HepG2 (cell line): ENCODE measurements around the gene PSD4. TPM values are rescaled to one million over a fixed set of nuclear protein-coding genes. Genes with fewer than 3 reads are reported as not detected.

Experiments
- AHDC1 ChIP-seq: sonication (generic); formaldehyde crosslinking; IDR thresholded peaks from 2 replicates; pipeline ENCODE4 v1.5.1; 2020; ENCODE audit warnings: mild to moderate bottlenecking, missing genetic modification reagents, borderline replicate concordance
- FOXJ3 ChIP-seq: sonication (generic); formaldehyde crosslinking; IDR thresholded peaks from 2 replicates; pipeline ENCODE4 v1.4.0; 2020; ENCODE audit warnings: missing genetic modification reagents, mild to moderate bottlenecking, borderline replicate concordance
- FOXP4 ChIP-seq: sonication (generic); formaldehyde crosslinking; IDR thresholded peaks from 2 replicates; pipeline ENCODE4 v1.4.0; 2020; ENCODE audit warnings: missing genetic modification reagents
- KLF11 ChIP-seq: IDR thresholded peaks from 2 replicates; pipeline ENCODE4 v1.6.1; 2016; ENCODE audit warnings: missing compliant biosample characterization
- KMT2A ChIP-seq: sonication (generic); formaldehyde crosslinking; IDR thresholded peaks from 2 replicates; pipeline ENCODE4 v1.4.0; 2020; ENCODE audit warnings: missing genetic modification reagents
- MIXL1 ChIP-seq: IDR thresholded peaks from 2 replicates; pipeline ENCODE4 v1.6.1; 2016
- MXD1 ChIP-seq: sonication (generic); formaldehyde crosslinking; IDR thresholded peaks from 2 replicates; pipeline ENCODE4 v1.4.0; 2020; ENCODE audit warnings: mild to moderate bottlenecking, missing genetic modification reagents
- POLR2A ChIP-seq, 2 experiments: IDR thresholded peaks; 2 replicates each; pipeline ENCODE4 v1.6.1; 2011; ENCODE audit warnings: low read depth in 2 of 2, low read length in 2 of 2, mild to moderate bottlenecking in 1 of 2, moderate library complexity in 1 of 2; ENCODE audit not compliant: insufficient read depth in 1 of 2
- PTBP1 ChIP-seq: fragments of 200-400 bp; formaldehyde crosslinking; IDR thresholded peaks from 2 replicates; pipeline ENCODE4 v1.6.1; 2018; ENCODE audit warnings: low read length, low read depth; ENCODE audit not compliant: poor library complexity, severe bottlenecking
- SNRNP70 ChIP-seq: fragments of 200-400 bp; formaldehyde crosslinking; IDR thresholded peaks from 2 replicates; pipeline ENCODE4 v1.6.1; 2017; ENCODE audit warnings: mild to moderate bottlenecking, low read depth, low read length, moderate library complexity
- TSC22D2 ChIP-seq: sonication (generic); formaldehyde crosslinking; IDR thresholded peaks from 2 replicates; pipeline ENCODE4 v1.5.1; 2020; ENCODE audit warnings: missing genetic modification reagents, mild to moderate bottlenecking, borderline replicate concordance
- ZBTB38 ChIP-seq: sonication (generic); formaldehyde crosslinking; IDR thresholded peaks from 2 replicates; pipeline ENCODE4 v1.5.1; 2020; ENCODE audit warnings: mild to moderate bottlenecking, missing genetic modification reagents
- ZFP41 ChIP-seq: sonication (generic); formaldehyde crosslinking; IDR thresholded peaks from 2 replicates; pipeline ENCODE4 v1.4.0; 2020; ENCODE audit warnings: mild to moderate bottlenecking, missing genetic modification reagents, borderline replicate concordance
- ZNF12 ChIP-seq: sonication (generic); formaldehyde crosslinking; IDR thresholded peaks from 2 replicates; pipeline ENCODE4 v1.5.0; 2020; ENCODE audit warnings: missing genetic modification reagents
- ZNF276 ChIP-seq: sonication (generic); formaldehyde crosslinking; IDR thresholded peaks from 2 replicates; pipeline ENCODE4 v1.4.0; 2020; ENCODE audit warnings: mild to moderate bottlenecking, low read depth, missing genetic modification reagents
- ZNF280B ChIP-seq: sonication (generic); formaldehyde crosslinking; IDR thresholded peaks from 2 replicates; pipeline ENCODE4 v1.5.0; 2020; ENCODE audit warnings: missing genetic modification reagents, mild to moderate bottlenecking, borderline replicate concordance
- ZNF75D ChIP-seq: sonication (generic); formaldehyde crosslinking; IDR thresholded peaks from 2 replicates; pipeline ENCODE4 v1.8.1; 2023; ENCODE audit warnings: missing genetic modification reagents, mild to moderate bottlenecking, borderline replicate concordance
- polyA plus RNA-seq, 8 experiments: library from polyadenylated mRNA; depleted of rRNA in 3 of 8; stranded (reverse) in 7 of 8; unstranded in 1 of 8; fragments of >200 nt; fragmentation: Illumina TruSeq in 4 of 8; extraction: Trizol in 4 of 8; gene quantifications; 2 replicates each; pipeline versions ENCODE4 v1.2.1 to v1.2.3, GENCODE V29; 2011 to 2016; ENCODE audit warnings: low read depth in 4 of 8, missing spikeins in 1 of 8, mixed read lengths in 1 of 8; ENCODE audit not compliant: insufficient read depth in 1 of 8
- total RNA-seq, 5 experiments: library from RNA; depleted of rRNA; stranded (reverse); fragments of >200 nt; fragmentation: Illumina TruSeq; extraction: Trizol; gene quantifications; 2 replicates each; pipeline ENCODE4 v1.2.3, GENCODE V29; 2016; ENCODE audit warnings: low read depth in 1 of 5

The PSD4 gene
- total and polyA plus RNA-seq, 2 of the 13 experiments (the other 11 are each of a cell fraction or from before 2014, with no cell fraction given) = 5.8 to 9.4 TPM

GRCh38 chr2:113218283-113219091 lies 44.7 kb downstream of the PSD4 start (continued):
- TF ChIP-seq AHDC1 (peak; percentile 54; the same call in 1 of the 2 replicates), ZNF276 (CRISPR knock-in tag) (peak; percentile 15; the same call in 1 of the 2 replicates), MXD1 (CRISPR knock-in tag) (no peak), ZNF12 (CRISPR knock-in tag) (no peak), TSC22D2 (CRISPR knock-in tag) (no peak), KMT2A (peak; percentile 18; the same call in 1 of the 2 replicates), MIXL1 (CRISPR knock-in tag) (0 out of 2 replicates have a peak, but pooled peaks have one; percentile 35), ZNF75D (no peak), FOXJ3 (CRISPR knock-in tag) (peak; percentile 87; the same call in 1 of the 2 replicates), FOXP4 (CRISPR knock-in tag) (peak; percentile 94), ZFP41 (CRISPR knock-in tag) (no peak; the same call in 1 of the 2 replicates), PTBP1 (no peak), ZBTB38 (no peak), ZNF280B (no peak), KLF11 (CRISPR knock-in tag) (peak; percentile 28; the same call in 1 of the 2 replicates), POLR2A (IDR thresholded peaks at IDR 0.05; ENCODE audit: insufficient read depth in 1 of 2, low read depth in 2 of 2, low read length in 2 of 2) (peak; percentile 53 to 59), SNRNP70 (no peak)
